A673 (cell line): ENCODE results near the gene PKN2. TPM values are rescaled to one million over a fixed set of nuclear protein-coding genes. Genes with fewer than 3 reads are reported as not detected.

Source experiments
- BruUV-seq: library from RNA; stranded (reverse); fragments of 400-500 nt; replicated peaks from 2 replicates; lab custom pipeline; 2021; lab: Mats Ljungman, UMichigan
- CTCF ChIA-PET: fragments of 300-600 bp; sonication (Branson Sonifier 250); formaldehyde crosslinking; loops from one replicate; lab custom pipeline; 2022; ENCODE audit warnings: antibody characterized with exemption; lab: Charles Lee
- POLR2A ChIA-PET: fragments of 300-600 bp; sonication (Branson Sonifier 250); formaldehyde crosslinking; loops from one replicate; lab custom pipeline; 2022; ENCODE audit warnings: antibody characterized with exemption; ENCODE audit not compliant: low non-redundant PET; lab: Charles Lee
- DNase-seq: peaks from one replicate; pipeline ENCODE4 v3.0.0-alpha.2; 2015; ENCODE audit warnings: low spot score
- H3K27ac ChIP-seq: fragments of 200-600 bp; sonication (generic); 2 replicates; pipeline ENCODE4 v1.5.1; 2016; ENCODE audit warnings: mixed run types, low read depth, mild to moderate bottlenecking, mixed read lengths, antibody characterized with exemption, low read length; ENCODE audit not compliant: poor library complexity, severe bottlenecking
- H3K27me3 ChIP-seq: fragments of 200-600 bp; sonication (generic); replicated peaks from 2 replicates; pipeline ENCODE4 v1.6.1; 2017; ENCODE audit warnings: mixed run types, low read depth, mild to moderate bottlenecking, mixed read lengths, antibody characterized with exemption, low read length; ENCODE audit not compliant: insufficient read depth, poor library complexity
- H3K36me3 ChIP-seq: fragments of 200-600 bp; sonication (generic); 2 replicates; pipeline ENCODE4 v1.6.1; 2016; ENCODE audit warnings: mixed run types, mild to moderate bottlenecking, mixed read lengths, antibody characterized with exemption, low read length; ENCODE audit not compliant: insufficient read depth, poor library complexity, severe bottlenecking
- H3K4me1 ChIP-seq: fragments of 200-600 bp; sonication (generic); 2 replicates; pipeline ENCODE4 v1.6.1; 2017; ENCODE audit warnings: mixed run types, mild to moderate bottlenecking, mixed read lengths, antibody characterized with exemption, low read length; ENCODE audit not compliant: insufficient read depth, poor library complexity, severe bottlenecking
- H3K4me3 ChIP-seq: fragments of 200-600 bp; sonication (generic); 2 replicates; pipeline ENCODE4 v1.5.1; 2016; ENCODE audit warnings: low read depth, mixed run types, mild to moderate bottlenecking, mixed read lengths, low read length; ENCODE audit not compliant: poor library complexity, severe bottlenecking
- H3K9me3 ChIP-seq: fragments of 200-600 bp; sonication (generic); 2 replicates; pipeline ENCODE4 v1.6.1; 2016; ENCODE audit warnings: mixed run types, low read depth, mild to moderate bottlenecking, mixed read lengths, antibody characterized with exemption, low read length; ENCODE audit not compliant: poor library complexity, severe bottlenecking
- CTCF ChIP-seq: fragments of 300-800, 200-600 bp; sonication (generic); conservative IDR thresholded peaks from 2 replicates; pipeline ENCODE4 v1.5.1; 2017; ENCODE audit warnings: low read depth, mild to moderate bottlenecking, antibody characterized with exemption, low read length, moderate library complexity, mixed read lengths
- EZH2 ChIP-seq: fragments of 200-600 bp; sonication (generic); IDR thresholded peaks from 2 replicates; pipeline ENCODE4 v1.6.1; 2017; ENCODE audit warnings: borderline replicate concordance, low read depth, mild to moderate bottlenecking, mixed read lengths, antibody characterized with exemption, low read length; ENCODE audit not compliant: poor library complexity, severe bottlenecking
- intact Hi-C: fragments of 100-400 bp; cut with micrococcal nuclease; formaldehyde crosslinking; loops from one replicate; pipeline ENCODE4 v1.10.0; 2022; ENCODE audit not compliant: unreplicated experiment
- total RNA-seq: library from RNA; stranded (reverse); gene quantifications from 2 replicates; pipeline ENCODE4 v1.2.3, GENCODE V29; 2021

The PKN2 gene
- total RNA-seq, 1 experiment from 2014 or later, result 55.6 TPM

DNA sequence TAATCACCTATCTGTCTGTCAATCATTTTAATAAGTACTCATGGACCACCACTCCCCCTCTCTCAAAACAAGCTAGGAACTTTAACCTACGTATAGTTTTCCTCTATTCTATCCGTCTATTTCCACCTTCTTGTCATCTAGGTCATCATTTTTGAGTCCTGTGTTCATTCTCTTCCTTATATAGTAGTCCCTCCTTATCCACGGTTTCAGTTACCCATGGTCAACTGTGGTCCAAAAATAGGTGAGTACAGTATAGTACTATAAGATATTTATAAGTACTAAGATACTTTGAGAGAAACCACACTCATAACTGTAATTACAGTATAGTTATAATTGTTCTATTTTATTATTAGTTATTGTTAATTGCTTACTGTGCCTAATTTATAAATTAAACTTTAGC is 7.5 kb downstream of the PKN2 start:
- no peak overlapping the region for H3K27ac ChIP-seq
- ChIA-PET CTCF (no interaction called here), POLR2A (no interaction called here)
- no peaks in the 10 kb centered on the region for H3K36me3 ChIP-seq
- peaks cover 3% of the 10 kb centered on the region for H3K4me1 ChIP-seq
- no peak for DNase-seq
- H3K9me3 ChIP-seq, result no peaks in the 10 kb centered on the region
- no peak for TF ChIP-seq CTCF
- no peak for TF ChIP-seq EZH2
- intact Hi-C loops, result no loop called here
- H3K4me3 ChIP-seq, result no peak overlapping the region
- BruUV-seq, result no TSS peak
- no peaks in the 10 kb centered on the region for H3K27me3 ChIP-seq

GRCh38 chr1:88695781-88696180 is 11.7 kb downstream of the PKN2 start:
- POLR2A ChIA-PET, result no interaction called here
- TF ChIP-seq CTCF, result no peak
- no peak for TF ChIP-seq EZH2
- Histone ChIP-seq H3K4me3 (no peak overlapping the region), H3K27me3 (no peaks in the 10 kb centered on the region), H3K4me1 (peaks cover 12% of the 10 kb centered on the region), H3K9me3 (no peaks in the 10 kb centered on the region), H3K27ac (no peak overlapping the region), H3K36me3 (no peaks in the 10 kb centered on the region)
- CTCF ChIA-PET, result no interaction called here
- intact Hi-C loops, result no loop called here
- no peak for DNase-seq
- BruUV-seq, result no TSS peak

GRCh38 chr1:88697503-88697902 is 13.4 kb downstream of the PKN2 start:
- TF ChIP-seq EZH2 (no peak), CTCF (no peak)
- H3K4me1 ChIP-seq, result peaks cover 16% of the 10 kb centered on the region
- no peaks in the 10 kb centered on the region for H3K9me3 ChIP-seq
- no peak overlapping the region for H3K4me3 ChIP-seq
- no peak for DNase-seq
- H3K27me3 ChIP-seq, result no peaks in the 10 kb centered on the region
- ChIA-PET POLR2A (no interaction called here), CTCF (no interaction called here)
- H3K36me3 ChIP-seq, result no peaks in the 10 kb centered on the region
- intact Hi-C loops, result no loop called here
- no TSS peak for BruUV-seq
- no peak overlapping the region for H3K27ac ChIP-seq
